GM12891 (cell line): ENCODE results near the gene PLEKHJ1.
A peak's percentile ranks its signal among the peaks of the same experiment; 100 is the strongest.

Experiments
- DNase-seq: peaks from one replicate; pipeline ENCODE4 v3.0.0; 2011; ENCODE audit warnings: low spot score; ENCODE audit not compliant: insufficient read length
- FAIRE-seq: peaks from 2 replicates; lab custom pipeline; 2011; peaks lifted over from hg19 to GRCh38; lab: Jason Lieb, UNC
- PAX5 ChIP-seq: IDR thresholded peaks from 2 replicates; pipeline ENCODE4 v1.6.1; 2011; ENCODE audit warnings: low read length, moderate library complexity, mild to moderate bottlenecking; ENCODE audit not compliant: insufficient read depth, severe bottlenecking
- POLR2A ChIP-seq: IDR thresholded peaks from 2 replicates; pipeline ENCODE4 v1.6.1; 2011; ENCODE audit warnings: low read depth, low read length, control low read depth
- POLR2AphosphoS5 ChIP-seq: IDR thresholded peaks from 2 replicates; pipeline ENCODE4 v1.6.1; 2011; ENCODE audit warnings: low read depth, low read length, control low read depth
- POU2F2 ChIP-seq: IDR thresholded peaks from 2 replicates; pipeline ENCODE4 v1.6.1; 2011; ENCODE audit warnings: low read depth, mild to moderate bottlenecking, control low read depth, low read length, moderate library complexity
- SPI1 ChIP-seq: IDR thresholded peaks from 2 replicates; pipeline ENCODE4 v1.6.1; 2011; ENCODE audit warnings: low read depth, low read length, control low read depth
- TAF1 ChIP-seq: IDR thresholded peaks from 2 replicates; pipeline ENCODE4 v1.6.1; 2011; ENCODE audit warnings: low read depth, low read length, control low read depth

The PLEKHJ1 gene

DNA sequence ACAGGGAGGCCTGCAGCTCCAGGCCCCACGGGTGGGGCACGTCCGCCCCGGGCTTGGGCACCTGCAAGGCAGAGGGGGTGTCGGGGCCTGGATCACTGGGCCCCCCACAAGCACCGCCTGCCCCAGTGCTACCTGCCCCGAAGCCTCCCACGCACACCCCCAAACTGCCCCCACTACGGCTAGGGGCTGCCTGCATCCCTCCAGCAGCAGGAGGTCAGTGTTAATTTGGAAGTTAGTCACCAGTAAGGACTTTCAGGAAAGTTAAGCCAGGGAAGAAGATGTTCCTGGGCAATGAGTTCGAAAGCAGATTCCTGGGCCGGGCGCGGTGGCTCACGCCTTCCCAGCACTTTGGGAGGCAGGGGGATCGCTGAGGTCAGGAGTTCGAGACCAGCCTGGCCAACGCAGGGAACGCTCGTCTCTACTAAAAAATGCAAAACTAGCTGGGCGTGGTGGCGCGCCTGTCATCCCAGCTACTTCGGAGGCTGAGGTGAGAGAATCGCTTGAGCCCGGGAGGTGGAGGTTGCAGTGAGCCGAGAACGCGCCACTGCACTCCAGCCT lies 40.4 kb upstream of the PLEKHJ1 start:
- no peak for FAIRE-seq
- DNase-seq = no peak
- TF ChIP-seq TAF1 = no peak
- no peak for TF ChIP-seq POU2F2
- TF ChIP-seq POLR2AphosphoS5 = no peak; the same call in 1 of the 2 replicates
- no peak for TF ChIP-seq POLR2A
- no peak for TF ChIP-seq SPI1
- no peak for TF ChIP-seq PAX5

DNA sequence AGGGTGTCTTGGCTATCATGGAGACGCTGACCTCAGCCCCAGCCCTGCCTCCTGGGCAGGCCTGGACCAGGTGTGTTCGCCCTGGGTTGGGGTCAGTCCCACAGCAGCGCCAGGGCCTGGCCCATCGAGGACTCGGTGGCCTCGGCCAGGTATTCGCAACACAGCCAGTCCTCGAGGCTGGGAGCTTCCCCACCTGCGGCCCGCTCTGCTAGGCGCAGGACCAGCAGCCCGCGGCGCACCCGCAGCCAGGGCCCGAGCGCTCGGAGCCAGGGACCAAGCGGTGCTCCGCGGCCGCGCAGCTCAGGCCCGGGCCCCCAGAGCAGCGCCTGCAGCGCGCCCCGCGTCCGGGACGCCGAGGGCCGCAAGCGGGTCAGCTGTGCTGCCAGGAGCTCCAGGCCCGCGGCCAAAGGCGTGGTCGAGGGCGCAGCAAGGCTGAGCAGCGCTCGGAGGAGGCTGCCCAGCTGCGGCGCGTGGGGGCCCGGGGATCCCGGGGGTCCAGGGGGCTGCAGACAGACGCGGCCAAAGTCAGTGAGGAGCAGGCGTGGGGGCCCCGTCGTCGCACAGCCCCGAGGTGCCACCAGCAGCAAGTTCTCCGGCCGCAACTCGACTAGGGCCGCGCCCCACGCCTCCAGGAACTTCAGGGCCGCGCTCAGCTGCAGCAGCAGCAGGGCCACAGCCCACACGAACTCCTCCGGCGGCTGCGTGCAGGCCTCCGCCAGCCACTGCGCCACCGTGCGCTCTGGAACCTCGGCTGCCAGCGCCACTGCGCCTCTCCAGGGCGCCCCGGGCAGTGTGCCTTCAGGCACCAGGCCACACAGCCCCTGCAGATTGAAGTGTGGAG lies 39.7 kb upstream of the PLEKHJ1 start:
- TF ChIP-seq POLR2A = no peak
- no peak for TF ChIP-seq TAF1
- TF ChIP-seq POLR2AphosphoS5 = no peak; the same call in 1 of the 2 replicates
- TF ChIP-seq PAX5 = no peak
- TF ChIP-seq SPI1 = no peak
- TF ChIP-seq POU2F2 = no peak
- no peak for FAIRE-seq
- no peak for DNase-seq

DNA sequence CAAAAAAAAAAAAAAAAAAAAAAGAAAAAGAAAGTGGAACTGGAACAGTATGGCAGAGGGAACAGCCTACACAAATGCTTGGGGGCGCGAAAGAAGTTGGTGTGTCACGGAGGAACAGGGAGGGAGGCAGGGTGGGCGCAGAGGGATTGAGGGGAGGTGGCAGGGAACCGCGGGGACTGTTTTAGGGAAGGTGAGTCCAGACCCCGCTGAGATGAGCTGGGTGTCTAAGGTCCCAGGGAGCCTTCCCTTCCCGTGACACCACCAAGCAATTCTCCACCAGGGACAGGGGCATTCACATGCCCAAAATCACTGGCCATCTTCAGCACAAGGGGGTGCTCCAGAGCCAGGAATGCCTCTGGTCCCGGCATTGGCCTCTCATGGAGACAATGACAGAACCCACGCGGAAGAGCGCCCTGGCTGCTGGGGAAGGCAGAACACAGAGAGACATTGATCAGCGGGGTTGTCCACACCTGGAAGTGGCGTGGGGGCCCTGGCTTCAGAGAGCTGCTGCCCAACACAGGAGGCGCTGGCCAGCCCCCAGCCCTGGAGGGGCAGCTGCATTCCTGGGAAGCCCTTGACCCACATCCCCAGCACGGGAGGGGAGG lies 38.9 kb upstream of the PLEKHJ1 start:
- TF ChIP-seq POLR2A = peak; percentile 54
- TF ChIP-seq SPI1 = no peak
- no peak for TF ChIP-seq TAF1
- TF ChIP-seq POU2F2 = peak; percentile 7; the same call in 1 of the 2 replicates
- TF ChIP-seq POLR2AphosphoS5 = peak; percentile 64
- FAIRE-seq = peak; percentile 77
- no peak for DNase-seq

DNA sequence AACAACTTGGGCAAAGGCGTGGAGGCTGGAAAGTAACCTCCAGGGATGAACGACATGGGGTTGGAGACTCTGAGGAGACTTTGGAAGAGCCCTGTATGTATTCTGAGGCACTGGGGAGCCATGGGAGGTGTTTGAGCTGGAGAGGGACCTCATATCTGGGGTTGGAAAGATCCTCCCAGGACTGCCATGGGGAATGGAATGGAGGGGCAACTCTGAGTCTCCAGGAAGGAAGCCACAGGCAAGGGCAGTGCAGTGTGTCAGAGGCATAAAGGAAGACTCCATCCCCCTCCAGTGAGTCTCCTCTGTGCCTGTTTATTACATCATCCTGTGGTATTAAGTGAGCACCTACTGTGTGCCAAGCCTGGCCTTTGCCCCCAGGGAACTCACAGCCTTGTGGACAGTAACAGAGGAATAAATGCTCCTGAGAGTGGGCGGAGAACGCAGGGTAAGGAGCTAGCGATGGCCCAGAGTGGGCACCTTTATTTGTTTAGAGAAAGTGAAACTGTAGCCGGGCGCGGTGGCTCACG lies 38.1 kb upstream of the PLEKHJ1 start:
- TF ChIP-seq POU2F2 (no peak), PAX5 (no peak), SPI1 (no peak), POLR2A (peak; percentile 35; the same call in 1 of the 2 replicates), POLR2AphosphoS5 (no peak), TAF1 (no peak)
- no peak for DNase-seq
- FAIRE-seq = no peak

DNA sequence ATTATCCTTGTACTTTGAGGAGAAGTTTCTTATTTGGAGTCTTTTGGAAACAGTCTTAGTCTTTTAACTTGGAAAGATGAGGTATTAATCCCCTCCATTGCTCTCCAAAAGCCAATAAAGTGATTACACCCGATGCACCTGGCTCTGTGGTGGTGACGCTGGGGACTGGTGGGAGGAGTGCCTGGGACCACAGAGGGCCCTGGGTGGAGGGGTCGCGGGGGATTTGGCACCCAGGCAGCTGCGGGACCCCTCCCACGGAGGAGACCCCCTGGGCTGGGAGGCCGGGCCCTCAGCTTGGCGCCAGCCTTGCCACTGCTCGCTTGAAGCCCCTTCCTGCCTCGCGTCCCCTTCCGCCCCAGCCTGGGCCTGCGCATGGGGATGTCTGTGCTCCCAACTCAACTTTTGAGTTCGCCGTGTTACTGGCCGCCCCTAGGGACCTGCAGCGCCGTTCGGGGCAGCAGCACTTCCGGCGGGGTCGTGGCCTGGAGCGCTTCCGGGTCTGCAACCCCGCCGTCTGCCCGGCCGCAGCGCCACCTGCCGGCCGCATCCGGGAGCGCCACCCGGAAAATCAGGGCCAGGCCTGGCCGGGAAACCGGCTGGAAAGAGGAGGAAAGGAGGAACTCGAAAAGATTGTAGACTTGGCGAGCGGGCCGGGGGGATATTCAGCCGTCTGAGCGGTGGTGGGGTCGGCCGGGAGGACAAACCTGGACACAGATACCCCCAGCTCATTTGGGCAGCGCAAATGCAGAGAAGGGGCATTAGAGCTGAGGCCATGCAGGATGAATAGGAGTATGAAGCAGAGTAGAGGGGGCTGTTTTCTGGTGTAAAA lies 37.4 kb upstream of the PLEKHJ1 start:
- DNase-seq (peak; percentile 97), FAIRE-seq (peak; percentile 93)
- TF ChIP-seq POLR2A (peak; percentile 43; the same call in 1 of the 2 replicates), POLR2AphosphoS5 (peak; percentile 77), SPI1 (no peak), POU2F2 (peak; percentile 65; the same call in 1 of the 2 replicates), TAF1 (0 out of 2 replicates have a peak, but pooled peaks have one; percentile 5), PAX5 (peak; percentile 72)

DNA sequence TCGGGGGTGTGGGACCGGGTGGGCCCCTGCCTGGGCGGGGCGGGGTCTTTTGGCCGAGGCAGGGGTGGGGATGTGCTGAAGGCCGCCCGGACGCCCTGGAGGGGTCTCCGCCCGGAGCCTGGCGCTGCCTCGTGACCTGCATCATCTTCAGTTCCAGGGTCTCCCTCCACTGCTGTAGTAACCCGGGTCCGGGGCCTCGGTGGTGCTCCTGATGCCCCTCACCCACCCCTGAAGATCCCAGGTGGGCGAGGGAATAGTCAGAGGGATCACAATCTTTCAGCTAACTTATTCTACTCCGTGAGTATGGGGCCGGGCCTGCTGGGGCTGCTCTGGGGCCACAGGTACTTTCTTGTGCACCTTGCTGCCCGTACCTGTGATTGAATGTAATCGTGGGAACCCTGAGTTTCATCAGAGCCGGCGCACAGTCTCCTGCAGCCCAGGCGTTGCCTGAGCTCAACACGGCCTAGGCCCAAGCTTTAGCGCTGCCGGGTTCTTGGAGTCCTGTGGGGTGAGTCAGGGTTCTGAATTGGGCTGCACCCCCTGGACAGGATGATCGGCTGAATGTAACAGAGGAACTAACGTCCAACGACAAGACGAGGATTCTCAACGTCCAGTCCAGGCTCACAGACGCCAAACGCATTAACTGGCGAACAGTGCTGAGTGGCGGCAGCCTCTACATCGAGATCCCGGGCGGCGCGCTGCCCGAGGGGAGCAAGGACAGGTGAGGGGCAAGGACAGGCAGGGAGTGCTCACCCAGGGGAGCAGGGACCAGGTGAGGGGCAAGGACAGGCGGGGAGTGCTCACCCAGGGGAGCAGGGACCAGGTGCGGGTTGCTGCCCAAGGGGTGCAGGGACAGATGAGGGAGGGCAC lies 35.3 kb upstream of the PLEKHJ1 start:
- TF ChIP-seq POU2F2 (no peak), SPI1 (no peak), PAX5 (no peak), TAF1 (no peak), POLR2AphosphoS5 (no peak)
- FAIRE-seq (peak; percentile 45), DNase-seq (no peak)

DNA sequence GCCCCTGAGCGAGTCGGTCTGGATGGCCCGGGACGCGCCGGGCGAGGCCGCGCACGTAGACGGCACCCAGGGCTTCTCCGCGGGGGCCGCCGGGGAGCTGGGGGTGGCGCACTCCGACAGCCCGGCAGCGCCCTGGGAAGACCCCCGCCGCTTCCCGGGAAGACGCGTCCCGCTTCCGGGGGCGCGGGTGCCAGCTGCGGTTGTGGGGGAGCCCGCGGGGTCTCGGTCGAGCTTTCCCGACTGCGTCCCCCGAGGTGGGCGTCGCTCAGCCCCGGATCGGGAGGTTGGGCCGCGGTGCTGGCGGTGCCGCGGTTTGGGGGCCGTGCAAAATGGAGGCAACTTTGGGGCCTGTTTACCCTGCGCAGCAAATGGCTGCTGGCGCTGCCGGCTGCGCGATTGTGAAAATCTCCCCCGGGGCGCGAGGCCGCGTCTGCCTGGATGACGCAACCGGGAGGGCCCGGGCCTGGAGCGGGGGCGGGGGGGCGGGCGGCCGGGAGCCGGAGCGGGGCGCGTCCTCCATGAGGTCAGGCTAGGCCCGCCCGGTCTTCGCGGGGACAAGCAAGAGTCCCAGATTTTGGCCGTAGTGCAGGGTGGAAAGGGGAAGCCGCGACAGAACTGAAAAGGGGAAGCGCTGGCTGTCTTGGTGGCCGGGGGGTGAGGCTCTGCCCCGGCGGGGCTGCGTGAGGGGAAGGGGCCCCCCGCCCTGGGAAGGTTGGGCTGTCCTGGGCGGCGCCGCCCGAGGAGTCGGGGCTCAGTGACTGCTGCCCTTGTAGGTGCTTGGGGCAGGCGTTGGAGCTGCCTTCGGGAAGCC lies 34.5 kb upstream of the PLEKHJ1 start:
- FAIRE-seq (peak; percentile 40), DNase-seq (no peak)
- TF ChIP-seq PAX5 (no peak), SPI1 (peak; percentile 93), POU2F2 (no peak), TAF1 (peak; percentile 73), POLR2A (peak; percentile 67; the same call in 1 of the 2 replicates), POLR2AphosphoS5 (no peak)
